ENCODE measurements around the gene ACOX1. TPM values are rescaled to one million over a fixed set of nuclear protein-coding genes. Genes with fewer than 3 reads are reported as not detected.
A peak's percentile ranks its signal among the peaks of the same experiment; 100 is the strongest.

The ACOX1 gene
- total RNA-seq, 1 donor from 2014 or later: 9.7 TPM

DNA sequence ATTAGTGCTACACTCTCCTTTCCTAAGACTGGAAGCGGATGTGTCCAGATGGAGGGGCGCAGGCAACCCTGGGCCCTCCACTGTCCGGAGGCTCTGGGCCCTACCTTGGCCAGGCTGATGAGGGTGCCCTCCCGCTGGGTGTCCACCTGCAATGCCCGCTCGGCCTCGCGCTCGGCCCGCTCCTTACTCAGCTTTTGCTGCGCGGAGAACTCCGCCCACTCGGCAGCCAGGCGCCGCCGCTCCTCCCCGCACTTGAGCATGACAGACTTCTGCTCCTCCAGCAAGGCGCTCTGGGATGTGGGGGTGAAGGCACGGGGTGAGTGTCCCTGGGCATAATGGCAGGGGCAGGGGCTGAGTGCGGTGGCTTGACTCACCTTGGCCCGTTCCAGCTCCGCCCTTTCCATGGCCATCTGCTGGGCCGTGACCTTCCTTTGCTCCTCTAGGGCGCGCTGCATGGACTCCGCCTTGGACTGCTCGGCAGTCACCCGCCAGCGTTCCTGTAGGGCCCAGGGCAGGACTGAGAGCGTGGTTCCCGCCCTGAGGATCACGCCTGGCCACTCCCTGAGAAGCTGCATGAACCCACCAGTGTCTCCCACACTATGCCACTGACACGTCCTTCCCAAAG lies 64.2 kb downstream of the ACOX1 start:
- H3K4me3 Mint-ChIP-seq: no peak overlapping the region
- no peaks in the 10 kb centered on the region for H3K4me1 Mint-ChIP-seq
- H3K4me3 ChIP-seq: no peak overlapping the region
- H3K36me3 Mint-ChIP-seq: peaks cover 4% of the 10 kb centered on the region
- peaks cover 3% of the 10 kb centered on the region for H3K27me3 Mint-ChIP-seq (ENCODE audit: insufficient read depth, low read depth)
- no peaks in the 10 kb centered on the region for H3K36me3 ChIP-seq
- no peak overlapping the region for H2AFZ ChIP-seq (replicated peaks)
- no peak overlapping the region for H3K27ac Mint-ChIP-seq
- H3F3A ChIP-seq (ENCODE audit: low read depth): peaks cover 7% of the 10 kb centered on the region
- no peaks in the 10 kb centered on the region for H4K20me1 ChIP-seq (ENCODE audit: low read depth)
- no peak overlapping the region for H3K27ac ChIP-seq
- H3K9me3 Mint-ChIP-seq: no peaks in the 10 kb centered on the region
- H3K27me3 ChIP-seq: no peaks in the 10 kb centered on the region
- no peak for DNase-seq (ENCODE audit: low spot score)
- no peaks in the 10 kb centered on the region for H3K79me2 ChIP-seq (ENCODE audit: low read depth)
- no peak overlapping the region for H3K4me2 ChIP-seq
- H3K9ac ChIP-seq: no peak overlapping the region
- TF ChIP-seq EZH2 (IDR thresholded peaks at IDR 0.05) (no peak), EZH2phosphoT487 (IDR thresholded peaks at IDR 0.05) (no peak)
- TF ChIP-seq, protein P1, sequence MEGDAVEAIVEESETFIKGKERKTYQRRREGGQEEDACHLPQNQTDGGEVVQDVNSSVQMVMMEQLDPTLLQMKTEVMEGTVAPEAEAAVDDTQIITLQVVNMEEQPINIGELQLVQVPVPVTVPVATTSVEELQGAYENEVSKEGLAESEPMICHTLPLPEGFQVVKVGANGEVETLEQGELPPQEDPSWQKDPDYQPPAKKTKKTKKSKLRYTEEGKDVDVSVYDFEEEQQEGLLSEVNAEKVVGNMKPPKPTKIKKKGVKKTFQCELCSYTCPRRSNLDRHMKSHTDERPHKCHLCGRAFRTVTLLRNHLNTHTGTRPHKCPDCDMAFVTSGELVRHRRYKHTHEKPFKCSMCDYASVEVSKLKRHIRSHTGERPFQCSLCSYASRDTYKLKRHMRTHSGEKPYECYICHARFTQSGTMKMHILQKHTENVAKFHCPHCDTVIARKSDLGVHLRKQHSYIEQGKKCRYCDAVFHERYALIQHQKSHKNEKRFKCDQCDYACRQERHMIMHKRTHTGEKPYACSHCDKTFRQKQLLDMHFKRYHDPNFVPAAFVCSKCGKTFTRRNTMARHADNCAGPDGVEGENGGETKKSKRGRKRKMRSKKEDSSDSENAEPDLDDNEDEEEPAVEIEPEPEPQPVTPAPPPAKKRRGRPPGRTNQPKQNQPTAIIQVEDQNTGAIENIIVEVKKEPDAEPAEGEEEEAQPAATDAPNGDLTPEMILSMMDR (IDR thresholded peaks at IDR 0.05): no peak
- no peaks in the 10 kb centered on the region for H3K4me1 ChIP-seq
- no peaks in the 10 kb centered on the region for H3K9me3 ChIP-seq (ENCODE audit: low read depth)

DNA sequence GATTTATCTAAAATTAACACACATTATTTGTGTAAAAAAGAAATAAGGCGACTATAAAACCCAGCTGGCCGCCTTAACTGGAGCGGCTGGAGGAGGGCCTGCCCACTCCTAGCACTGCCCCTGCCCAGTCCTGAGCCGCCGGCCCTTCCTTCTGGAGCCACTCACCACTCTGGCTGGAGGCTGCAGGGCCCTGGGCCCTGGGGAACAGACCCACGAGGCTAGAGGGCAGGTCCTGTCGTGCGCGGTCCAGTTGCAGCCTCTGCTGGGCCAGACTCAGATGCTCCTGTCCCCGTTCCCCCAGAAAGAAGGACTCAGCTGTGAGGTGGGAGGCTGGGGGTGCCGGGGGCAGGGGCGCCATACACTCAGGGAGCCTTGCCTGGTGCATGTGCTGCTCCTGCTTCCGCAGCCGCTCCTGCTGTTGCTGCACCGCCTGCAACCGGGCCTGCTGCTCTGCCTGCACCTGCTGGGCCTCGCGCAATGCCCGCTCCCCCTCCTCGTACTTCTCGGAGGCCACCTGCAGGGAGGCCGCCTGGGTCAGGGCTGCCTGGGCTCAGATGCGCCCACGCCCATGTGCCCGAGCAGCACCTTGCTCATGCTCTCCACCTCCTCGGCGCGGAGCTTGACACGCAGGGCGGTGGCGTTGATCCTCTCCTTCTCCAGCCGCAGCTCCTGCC lies 65.3 kb downstream of the ACOX1 start:
- H3K9me3 Mint-ChIP-seq: no peaks in the 10 kb centered on the region
- Histone ChIP-seq H3K27me3 (no peaks in the 10 kb centered on the region), H3K36me3 (no peaks in the 10 kb centered on the region), H4K20me1 (ENCODE audit: low read depth) (no peaks in the 10 kb centered on the region), H3K9ac (no peak overlapping the region), H3F3A (ENCODE audit: low read depth) (peaks cover 7% of the 10 kb centered on the region), H3K9me3 (ENCODE audit: low read depth) (no peaks in the 10 kb centered on the region), H3K79me2 (ENCODE audit: low read depth) (no peaks in the 10 kb centered on the region), H3K4me2 (no peak overlapping the region), H3K4me1 (no peaks in the 10 kb centered on the region), H3K4me3 (no peak overlapping the region), H2AFZ (replicated peaks) (no peak overlapping the region), H3K27ac (no peak overlapping the region)
- no peak for TF ChIP-seq EZH2 (IDR thresholded peaks at IDR 0.05)
- no peak for TF ChIP-seq EZH2phosphoT487 (IDR thresholded peaks at IDR 0.05)
- TF ChIP-seq, protein P1 (IDR thresholded peaks at IDR 0.05): no peak
- peaks cover 6% of the 10 kb centered on the region for H3K36me3 Mint-ChIP-seq
- no peaks in the 10 kb centered on the region for H3K4me1 Mint-ChIP-seq
- peaks cover 3% of the 10 kb centered on the region for H3K27me3 Mint-ChIP-seq (ENCODE audit: insufficient read depth, low read depth)
- H3K27ac Mint-ChIP-seq: no peak overlapping the region
- H3K4me3 Mint-ChIP-seq: no peak overlapping the region
- DNase-seq (ENCODE audit: low spot score): no peak

GRCh38 chr17:75910699-75911098 lies 68.3 kb downstream of the ACOX1 start:
- Histone ChIP-seq H3F3A (ENCODE audit: low read depth) (peaks cover 14% of the 10 kb centered on the region), H3K9ac (peak overlapping the region; percentile 25), H2AFZ (replicated peaks) (peak overlapping the region; percentile 58), H3K79me2 (ENCODE audit: low read depth) (no peaks in the 10 kb centered on the region), H3K36me3 (no peaks in the 10 kb centered on the region), H3K9me3 (ENCODE audit: low read depth) (no peaks in the 10 kb centered on the region), H4K20me1 (ENCODE audit: low read depth) (no peaks in the 10 kb centered on the region), H3K4me1 (no peaks in the 10 kb centered on the region), H3K4me2 (peak overlapping the region; percentile 54), H3K27me3 (no peaks in the 10 kb centered on the region), H3K4me3 (no peak overlapping the region), H3K27ac (peak overlapping the region; percentile 47)
- Mint-ChIP-seq H3K36me3 (peaks cover 3% of the 10 kb centered on the region), H3K4me3 (no peak overlapping the region), H3K9me3 (no peaks in the 10 kb centered on the region), H3K27me3 (ENCODE audit: insufficient read depth, low read depth) (peaks cover 6% of the 10 kb centered on the region), H3K27ac (no peak overlapping the region), H3K4me1 (no peaks in the 10 kb centered on the region)
- peak; percentile 54 for DNase-seq (ENCODE audit: low spot score)
- TF ChIP-seq EZH2phosphoT487 (IDR thresholded peaks at IDR 0.05) (no peak), EZH2 (IDR thresholded peaks at IDR 0.05) (no peak)
- TF ChIP-seq, protein P1 (IDR thresholded peaks at IDR 0.05): no peak
